ENCODE results near the gene COBL. TPM values are rescaled to one million over a fixed set of nuclear protein-coding genes. Genes with fewer than 3 reads are reported as not detected.
A peak's percentile ranks its signal among the peaks of the same experiment; 100 is the strongest.

COBL gene
- total RNA-seq, 1 experiment from 2014 or later: 1.2 TPM

DNA sequence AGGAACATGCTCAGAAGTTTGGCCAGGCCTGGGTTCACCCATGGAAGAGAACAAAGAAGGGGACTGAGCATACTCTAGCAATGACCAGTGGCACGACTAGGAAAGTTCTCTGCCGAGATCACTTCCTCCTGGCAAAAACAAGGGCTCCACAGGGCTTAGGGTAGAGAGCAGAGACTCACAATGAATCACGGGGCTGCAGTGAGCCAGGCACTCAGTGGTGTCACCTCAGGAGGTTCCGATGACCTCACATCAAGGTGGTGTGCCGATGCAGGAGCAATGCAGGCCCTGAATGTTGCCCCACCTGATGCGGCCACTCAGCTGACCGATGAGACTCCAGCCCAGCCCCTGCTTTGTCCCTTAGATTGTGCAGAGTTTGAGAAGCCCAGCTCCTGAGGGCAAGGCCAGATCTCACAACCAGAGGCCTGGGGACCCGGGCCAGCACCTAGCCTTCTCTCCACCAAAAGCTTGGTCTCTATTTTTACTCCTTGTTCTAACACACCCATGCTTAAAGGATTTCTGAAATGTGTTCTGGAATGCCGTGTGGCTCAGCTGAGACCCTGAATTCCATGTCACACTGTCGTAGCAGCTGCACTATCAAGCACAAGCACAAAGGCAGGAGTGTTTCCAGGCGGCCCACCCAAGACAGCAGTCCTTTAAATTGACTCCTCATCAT, 60.9 kb downstream of the COBL start:
- DNase-seq (ENCODE audit: low read depth): peak; percentile 69

DNA sequence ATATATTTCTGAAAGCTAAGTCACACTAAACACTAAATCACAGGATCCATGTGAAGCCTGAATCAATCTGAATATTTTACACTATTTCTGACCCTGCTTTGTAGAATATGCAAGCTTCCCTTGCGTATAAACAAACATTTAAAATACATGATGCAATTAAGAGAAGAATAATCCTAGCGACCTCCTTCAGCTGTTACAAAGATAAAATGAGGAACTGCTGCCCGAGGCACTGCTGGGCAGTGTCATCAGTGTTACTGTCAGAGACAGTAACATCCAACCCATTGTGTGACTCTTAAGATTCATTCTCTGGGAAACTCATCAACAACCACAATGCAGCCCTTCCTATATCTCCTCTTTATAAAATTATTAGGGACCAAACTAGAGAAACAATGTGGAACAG, 61.6 kb downstream of the COBL start:
- DNase-seq (ENCODE audit: low read depth): no peak

DNA sequence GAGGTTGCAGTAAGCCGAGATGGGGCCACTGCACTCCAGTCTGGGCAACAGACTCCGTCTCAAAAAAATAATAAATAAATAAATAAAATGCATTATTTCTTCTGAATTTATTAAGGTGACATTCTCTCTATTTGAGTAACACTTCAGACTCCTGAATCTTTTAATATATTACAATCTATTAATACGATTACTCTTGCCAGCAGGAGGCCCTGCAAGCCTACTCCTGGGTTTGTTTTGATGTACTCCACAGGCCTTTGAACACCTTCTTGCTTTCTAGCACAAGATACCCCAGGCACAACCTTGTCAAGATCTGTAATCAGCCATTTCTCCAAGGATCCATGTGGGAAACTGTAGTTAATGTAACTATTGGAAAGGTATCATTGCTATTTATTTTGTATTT, 63.5 kb downstream of the COBL start:
- DNase-seq (ENCODE audit: low read depth): no peak

DNA sequence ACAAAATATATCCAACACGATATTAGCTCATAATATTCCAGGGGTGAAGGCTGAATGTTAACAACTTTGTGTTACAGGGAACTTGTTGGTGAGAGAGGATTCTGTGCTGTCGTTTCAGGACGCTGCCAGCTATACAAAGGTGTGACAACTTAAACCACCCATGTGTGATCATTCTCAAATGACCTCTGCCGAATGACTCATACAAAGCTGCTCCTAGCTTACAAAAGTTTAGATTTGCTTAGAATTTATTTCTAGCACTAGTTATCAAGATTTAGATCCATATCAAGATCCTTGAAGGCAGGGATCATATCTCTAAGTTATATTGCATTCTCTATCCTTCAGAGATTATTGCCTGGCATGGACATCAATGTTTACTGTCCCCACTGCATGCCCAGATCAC, 65.3 kb downstream of the COBL start:
- no peak for DNase-seq (ENCODE audit: low read depth)

DNA sequence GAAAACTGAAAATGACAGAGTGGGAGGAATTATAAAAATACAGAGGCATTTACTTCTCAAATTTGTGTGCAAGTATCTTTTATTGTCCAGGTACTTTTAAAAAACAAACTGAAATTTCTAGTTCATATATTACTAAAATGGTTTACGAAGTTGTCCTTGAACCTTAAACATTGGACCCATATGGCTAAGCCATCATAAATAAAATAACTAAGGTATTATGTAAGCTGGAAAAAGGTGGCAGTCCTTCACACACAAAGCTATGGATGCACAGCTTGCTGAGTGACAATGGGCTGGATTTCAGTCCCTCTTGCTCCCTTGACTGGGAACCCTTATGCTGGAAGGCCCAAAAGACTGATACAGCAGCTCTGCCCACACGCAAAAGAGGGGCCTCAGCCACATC, 66.1 kb downstream of the COBL start:
- DNase-seq (ENCODE audit: low read depth): no peak

DNA sequence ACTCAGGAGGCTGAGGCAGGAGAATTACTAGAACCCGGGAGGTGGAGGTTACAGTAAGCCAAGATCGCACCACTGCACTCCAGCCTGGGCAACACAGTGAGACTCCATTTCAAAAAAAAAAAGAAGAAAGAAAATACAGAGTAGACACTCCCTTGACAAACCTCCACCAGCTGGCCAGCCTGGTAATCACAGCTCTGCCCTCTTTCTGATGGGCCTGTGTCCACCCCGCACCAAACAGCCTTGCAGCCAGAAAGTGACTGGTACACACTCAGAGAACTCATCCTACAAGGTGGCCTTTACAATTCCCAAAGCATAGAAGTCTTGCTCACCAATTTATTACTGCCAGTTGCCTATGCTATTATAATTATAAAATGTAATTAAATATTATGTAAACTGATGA, 66.6 kb downstream of the COBL start:
- DNase-seq (ENCODE audit: low read depth): no peak

DNA sequence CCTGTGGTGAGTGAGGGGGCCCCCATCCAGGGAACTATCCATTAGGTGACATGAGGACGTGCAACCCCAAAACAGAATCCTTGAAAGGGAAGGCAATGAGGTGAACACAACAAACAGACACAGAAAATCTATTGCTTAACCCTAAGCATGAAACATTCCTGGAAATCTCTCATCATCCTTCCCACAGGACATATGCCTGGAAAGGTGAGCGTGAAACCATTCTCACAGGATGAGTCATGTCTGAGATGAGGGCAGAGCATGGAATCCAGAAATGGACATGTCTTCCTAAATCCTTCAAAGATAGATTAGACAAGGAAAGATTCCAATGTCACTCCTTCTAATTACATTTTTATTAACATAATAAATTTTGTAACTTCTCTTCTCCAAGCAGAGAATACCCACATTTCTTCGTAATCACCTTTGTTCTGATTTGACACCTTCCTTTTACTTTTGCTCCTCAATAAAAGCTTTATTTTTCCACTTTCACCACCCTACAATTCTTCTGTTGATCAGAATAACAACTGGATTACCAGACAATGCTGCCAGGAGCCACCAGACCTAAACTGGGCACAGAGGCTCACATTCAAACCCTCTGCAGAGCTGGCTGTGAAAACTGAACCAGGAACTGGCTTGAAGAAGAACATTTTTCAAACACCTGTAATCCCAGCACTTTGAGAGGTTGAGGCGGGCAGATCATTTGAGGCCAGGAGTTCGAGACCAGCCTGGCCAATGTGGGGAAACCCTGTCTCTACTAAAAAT, 67.2 kb downstream of the COBL start:
- DNase-seq (ENCODE audit: low read depth): peak; percentile 30

DNA sequence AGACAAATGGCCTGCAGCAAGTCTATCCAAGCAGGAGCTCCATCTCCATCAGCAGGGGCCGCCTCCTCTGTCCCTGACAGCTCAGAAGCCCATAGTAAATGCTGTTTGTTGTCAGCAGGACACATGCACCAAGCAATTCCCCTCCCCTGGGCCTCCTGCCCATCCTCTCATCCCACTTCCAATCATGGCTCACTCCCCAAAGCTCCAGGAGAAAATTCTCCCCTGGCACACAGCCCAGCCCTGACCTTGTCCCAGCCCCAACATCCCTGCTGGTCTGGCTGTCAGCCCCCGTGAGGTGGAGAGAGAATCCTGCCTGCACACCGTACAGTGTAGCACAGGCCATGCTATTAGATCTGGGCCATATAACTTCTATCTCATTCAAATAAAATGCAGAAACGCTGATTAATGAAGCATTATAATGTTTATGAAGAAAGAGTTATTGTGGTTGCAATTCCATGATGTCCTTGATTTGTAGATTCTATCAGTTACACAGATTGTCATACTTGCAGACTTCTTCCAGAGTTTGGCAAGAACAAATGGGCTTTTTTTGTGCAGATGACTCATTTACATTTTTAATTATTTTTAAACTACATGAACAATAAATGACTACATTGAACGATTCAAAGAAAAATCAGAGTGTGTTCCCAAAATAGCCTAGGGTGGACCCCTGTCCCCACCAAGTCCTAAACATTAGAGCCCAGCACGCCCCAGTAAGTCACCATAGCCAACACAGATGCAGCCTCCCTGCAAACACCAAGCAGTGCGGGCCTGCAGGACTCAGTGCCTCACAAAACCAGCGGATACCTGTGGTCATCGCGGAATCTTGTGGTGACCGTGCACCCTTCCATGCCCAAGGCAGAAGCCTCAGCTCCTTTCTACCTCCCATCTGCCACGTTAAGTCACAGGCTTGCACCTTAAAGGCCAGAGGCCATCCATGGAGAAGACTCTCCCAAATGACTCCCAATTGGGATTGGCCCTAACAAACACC, 70.1 kb downstream of the COBL start:
- peak; percentile 44 for DNase-seq (ENCODE audit: low read depth)

DNA sequence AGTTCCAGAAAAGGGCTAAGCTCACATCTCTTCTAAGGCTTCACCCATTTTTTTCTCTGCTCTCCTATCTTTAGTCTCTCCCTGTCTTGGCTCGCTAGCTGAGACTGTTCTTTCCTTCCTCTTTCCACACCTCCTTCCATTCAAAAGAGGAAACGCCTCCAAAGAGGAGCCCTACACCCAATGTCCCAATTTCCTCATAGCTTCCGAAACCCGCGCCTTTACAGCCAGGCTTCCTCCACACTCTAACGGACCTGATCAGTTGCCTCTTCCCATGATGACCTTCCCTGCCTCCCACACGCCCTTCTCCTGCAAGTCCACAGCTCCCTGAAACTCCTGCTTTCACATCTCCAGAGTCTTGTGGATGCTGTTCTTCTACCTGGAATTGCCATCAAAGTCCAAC, 71.7 kb downstream of the COBL start:
- DNase-seq (ENCODE audit: low read depth): no peak

DNA sequence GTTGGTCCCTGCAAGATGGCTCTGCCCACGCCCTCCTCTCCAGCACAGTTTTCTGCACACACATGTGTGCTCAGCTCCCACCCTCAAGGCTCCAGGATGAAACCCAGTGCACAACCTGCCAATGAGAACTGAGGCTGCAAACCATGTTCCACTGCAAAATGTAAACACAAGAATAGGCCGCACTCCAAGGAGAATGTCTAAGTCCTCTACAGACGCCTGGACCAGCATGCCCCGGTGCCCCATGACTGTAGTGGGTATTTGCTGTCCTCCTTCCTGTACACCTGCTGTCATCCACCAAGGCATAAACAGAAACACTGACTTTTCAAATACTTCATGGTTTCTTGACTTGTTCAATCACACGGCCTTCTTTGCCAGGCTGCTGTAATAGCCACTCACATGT, 72.6 kb downstream of the COBL start:
- DNase-seq (ENCODE audit: low read depth): no peak

DNA sequence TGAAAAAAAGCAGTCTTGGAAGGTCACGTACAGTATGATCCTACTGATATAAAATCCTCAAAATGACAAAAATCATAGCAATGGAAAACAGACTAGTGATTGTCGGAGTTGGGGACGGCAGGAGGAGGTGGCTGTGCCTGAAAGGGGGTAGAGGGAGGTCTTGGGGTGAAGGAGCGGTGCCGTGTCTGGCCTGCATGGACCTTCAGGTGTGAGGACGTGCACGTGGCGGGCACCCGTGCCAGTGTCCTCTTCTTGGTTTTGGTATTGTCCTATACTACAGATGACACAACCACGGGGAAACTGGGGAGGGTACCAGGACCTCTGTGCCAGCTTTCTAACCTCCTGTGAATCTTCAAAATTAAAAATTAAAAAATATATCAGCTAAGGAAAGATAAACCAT, 73.0 kb downstream of the COBL start:
- DNase-seq (ENCODE audit: low read depth): no peak

DNA sequence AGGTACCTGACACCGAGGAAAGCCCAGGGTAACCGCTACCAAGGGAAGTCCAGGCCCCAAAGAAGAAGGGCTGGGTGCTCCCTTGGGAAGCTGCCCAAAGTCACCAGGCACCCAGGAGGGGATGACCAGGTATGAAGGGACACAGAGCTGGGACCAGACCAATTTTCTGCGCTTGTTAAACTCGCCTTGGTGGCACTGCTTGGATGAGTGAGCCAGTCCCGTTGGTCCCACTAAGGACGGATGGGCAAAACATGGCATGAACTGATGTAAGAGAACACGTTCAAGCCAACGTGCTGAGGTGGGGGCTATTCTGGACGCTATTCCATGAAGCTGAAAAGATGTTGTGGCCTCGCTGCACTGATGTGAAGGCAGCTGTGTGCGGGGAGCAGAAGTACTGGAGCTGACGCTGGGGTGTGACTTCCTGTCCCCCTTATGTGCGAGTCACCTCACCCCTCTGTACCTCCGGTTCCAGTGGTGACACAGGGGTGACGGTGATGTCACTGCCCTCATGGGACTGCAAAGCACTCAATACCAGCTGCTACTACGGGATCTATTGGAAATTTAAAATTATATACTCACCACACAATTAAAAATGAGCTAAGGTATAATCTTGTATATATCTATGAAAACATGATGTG, 73.6 kb downstream of the COBL start:
- no peak for DNase-seq (ENCODE audit: low read depth)

DNA sequence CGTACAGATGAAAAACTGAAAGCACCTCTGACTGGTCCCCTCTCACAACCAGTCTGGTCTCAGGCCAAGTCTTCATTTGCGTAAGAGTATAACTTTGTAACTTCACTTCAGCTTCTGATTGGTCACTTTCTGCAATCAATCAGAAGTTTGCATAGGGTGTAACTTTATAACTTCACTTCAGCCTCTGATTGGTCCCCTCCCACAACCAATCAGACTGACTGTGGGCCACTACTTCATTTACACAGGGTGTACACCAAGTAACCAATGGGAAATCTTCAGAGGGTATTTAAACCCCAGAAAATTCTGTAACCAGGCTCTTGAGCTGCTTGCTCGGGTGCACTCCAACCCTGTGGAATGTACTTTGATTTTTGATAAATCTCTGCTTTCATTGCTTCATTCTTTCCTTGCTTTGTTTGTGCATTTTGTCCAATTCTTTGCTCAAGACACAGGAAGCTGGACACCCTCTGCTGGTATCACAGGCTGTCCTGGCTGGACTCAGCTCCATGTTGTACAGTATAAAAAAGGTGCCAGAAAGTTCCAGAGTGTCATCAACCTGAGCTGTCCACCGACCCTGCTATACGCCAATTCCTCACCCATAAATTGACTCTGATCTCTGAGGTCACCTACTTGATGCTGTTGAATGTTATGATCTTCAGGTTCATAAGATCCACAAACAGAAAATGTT, 74.5 kb downstream of the COBL start:
- DNase-seq (ENCODE audit: low read depth): peak; percentile 42

DNA sequence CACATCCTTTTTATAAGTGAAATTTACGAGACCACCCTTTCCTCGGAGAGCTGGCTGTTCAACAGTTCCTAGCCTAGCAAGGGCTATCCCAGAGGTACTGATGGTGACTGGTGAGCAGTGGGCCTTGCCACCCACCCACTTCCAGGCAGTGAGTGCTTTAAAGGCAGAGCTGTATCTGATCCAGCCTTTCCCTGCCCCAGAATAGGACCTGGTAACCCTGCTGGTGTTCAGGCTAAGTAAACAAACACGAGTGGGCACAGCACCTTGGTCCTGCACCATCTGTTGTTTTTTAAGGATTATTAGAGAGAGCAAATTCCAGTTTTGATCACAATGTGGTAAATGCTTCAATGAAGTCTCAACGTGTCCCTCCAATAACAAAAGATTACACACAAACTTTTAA, 75.7 kb downstream of the COBL start:
- no peak for DNase-seq (ENCODE audit: low read depth)

DNA sequence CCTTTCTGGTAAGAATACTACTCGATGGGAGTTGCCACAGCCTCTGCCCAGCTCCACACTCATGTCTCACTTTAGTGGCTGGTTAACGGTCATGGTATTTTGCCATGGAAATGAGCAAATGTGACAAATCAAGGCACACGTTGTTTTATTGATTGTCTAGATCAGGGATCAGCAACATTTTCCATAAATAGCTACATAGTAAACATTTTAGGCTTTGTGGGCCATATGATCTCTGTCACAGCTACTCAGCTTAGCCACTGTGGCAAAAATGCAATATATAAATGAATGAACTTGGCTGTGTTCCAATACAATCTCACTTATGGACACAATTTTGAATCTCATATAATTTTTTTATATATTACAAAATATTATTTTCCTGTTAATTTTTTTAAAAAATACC, 76.9 kb downstream of the COBL start:
- no peak for DNase-seq (ENCODE audit: low read depth)

DNA sequence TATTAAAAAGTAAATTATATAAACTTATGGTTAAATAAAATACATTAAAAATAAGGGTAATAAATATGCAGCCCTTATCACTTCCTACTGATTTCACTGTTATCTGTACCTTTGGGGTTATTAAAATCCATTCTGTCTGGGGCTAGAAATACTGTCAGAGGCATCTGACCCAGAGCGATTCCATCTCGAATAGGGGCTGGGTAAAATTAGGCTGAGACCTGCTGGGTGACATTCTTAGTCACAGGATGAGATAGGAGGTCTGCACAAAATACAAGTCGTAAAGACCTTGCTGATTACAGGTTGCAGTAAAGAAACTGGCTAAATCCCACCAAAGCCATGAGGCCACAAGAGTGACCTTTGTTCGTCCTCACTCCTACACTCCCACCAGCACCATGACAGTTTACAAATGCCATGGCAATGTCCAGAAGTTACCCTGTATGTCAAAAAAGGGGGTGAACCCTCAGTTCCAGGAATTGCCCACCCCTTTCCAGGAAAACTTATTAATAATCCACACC, 77.6 kb downstream of the COBL start:
- DNase-seq (ENCODE audit: low read depth): no peak

DNA sequence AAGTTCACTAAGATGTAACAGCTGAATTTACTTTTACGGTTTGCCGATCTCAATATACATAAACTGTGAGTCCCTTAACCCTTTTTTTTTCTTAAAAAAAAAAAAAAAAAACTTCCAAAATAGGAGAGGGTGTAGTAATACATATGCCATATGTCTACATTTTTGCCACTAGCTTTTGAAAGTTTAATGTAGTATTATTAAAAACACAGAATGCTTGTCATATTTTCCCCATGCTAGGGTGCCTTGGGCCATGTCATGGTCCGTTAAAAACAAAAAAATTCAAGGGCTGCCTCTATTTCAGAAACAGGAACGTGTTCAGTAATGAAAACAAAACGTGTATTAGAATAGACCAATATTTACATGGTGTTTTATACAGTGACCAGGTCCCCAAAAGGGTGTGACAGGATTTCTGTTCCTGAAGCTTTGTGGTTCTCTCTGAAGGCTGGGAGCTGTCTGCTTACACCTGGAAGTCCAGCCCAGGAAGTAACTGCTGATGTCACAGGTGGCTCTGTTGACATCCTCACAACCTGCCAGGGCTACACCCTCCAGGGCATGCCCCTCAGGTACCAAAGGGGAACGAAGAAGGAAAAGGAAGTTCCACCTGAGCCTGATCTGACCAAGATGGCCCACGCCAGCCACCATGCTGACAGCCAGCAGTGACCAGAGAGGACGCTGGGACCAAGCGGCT, 79.0 kb downstream of the COBL start:
- DNase-seq (ENCODE audit: low read depth): no peak

DNA sequence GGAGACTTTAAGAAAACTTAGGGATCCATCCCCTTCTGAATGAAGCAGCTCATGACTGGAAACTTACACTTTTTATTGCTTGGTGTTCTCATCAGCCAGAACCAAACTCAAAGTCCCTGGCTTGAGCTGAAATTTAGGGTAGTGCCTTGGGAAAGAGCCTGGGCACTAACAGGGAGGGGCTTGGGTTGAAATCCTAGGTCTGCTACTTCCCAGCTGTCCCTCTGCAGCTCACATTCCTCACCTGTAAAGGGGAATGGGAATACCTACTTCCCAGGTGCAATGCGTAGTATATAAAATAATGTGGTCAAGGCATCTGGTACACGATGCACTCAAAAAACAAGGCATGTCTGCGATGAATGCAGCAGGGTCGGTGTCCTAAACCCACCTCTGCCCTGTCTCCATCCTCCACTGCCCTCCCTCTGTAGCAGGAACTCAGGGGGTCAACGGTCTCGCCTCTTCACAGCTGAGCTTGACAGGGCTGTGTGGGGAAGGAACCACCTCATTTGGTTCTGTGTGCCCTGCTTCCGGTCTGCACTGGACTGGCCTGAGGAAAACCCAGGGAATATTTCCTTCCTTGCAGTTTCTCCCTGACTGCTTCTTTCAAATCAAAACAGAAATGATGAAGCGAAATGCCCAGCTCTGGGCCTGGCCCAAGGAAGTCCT, 80.0 kb downstream of the COBL start:
- no peak for DNase-seq (ENCODE audit: low read depth)

DNA sequence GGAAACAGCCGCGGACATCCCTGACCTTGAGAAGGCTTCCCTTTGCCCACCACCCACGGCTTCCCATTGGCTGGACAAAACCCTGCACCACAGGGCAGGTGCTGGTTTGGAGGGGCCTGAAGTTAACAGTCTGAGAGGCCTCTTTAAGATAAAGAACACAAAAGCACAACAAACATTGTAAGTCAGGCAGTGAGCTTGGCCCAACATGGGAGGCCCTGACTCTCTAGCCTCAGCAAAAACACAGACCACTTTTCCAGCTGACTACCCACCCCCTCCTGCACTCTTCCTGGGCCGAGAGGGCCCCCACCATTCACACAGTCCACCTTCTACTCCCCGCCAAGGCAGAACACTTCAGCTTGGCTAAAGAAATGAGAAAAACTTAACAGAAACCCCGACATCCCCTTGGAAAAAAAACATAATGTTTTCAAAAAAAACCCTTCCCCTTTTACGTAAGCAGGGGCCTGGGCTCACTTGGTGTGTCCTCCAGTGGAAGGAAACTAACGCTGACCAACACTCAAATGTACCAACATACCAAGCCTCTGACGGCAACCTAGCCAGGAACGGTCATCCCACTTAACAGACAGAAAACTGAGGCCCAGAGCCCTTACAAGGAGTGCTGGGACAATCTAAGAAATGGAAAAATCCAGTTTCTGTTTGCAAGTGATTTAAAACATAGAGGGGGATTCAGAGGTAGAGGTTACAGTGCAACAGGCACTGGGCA, 80.9 kb downstream of the COBL start:
- DNase-seq (ENCODE audit: low read depth): no peak
